ENCODE data around the gene SH2D3A.
"Not testable (repeated sequence)": the region's sequence is repeated elsewhere in the genome, so short reads cannot be mapped to it uniquely, and the experiment has no call there.

The SH2D3A gene

DNA sequence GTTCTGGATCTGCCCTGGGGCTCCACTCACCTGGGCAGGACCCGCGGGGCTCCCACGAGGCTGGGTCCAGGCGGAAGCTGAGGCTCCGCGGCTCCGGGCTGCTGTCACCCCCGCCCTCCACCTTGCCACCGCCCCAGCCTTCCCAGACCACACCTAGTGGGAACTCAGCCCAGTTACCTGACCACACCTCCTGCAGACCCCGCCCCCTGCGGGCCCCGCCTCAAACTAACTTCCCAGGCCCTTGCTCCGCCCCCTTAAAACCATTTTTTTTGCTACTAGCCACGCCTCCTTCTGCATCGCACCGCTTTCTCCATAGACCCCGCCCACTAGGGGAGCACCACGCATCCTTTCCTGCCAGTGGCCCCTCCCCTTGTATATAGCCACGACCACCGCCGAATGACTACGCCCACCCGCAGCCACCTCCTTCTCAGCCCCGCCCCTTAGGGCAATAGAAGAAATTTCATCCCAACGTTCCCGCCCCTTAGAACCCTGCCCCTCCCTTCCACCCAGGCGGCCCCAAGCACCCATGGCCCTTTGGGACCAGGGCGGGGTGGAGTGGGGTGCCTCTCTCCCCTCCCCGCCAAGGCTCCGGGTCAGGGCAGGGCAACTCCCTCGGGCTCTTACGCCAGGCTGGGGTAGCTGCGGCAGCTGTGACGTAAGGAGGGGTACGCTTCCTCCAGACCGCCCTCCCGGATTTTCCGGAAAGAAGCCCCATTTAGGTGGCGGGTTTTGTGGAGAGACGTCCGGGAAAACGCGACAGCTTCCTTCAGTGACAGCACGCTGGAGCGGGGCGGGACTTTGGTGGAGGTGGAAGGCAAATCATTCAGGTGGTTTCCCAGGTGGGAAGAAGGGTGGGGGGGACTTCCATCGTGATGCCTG, at the start of gene SH2D3A:
Gene SH2D3A, minus strand, starts transcription at position 79 of the 879 bp plus-strand sequence. CDS start 3,687 bp downstream, outside the sequence.
- DNase-seq (ENCODE audit: low read depth): peak; percentile 88

DNA sequence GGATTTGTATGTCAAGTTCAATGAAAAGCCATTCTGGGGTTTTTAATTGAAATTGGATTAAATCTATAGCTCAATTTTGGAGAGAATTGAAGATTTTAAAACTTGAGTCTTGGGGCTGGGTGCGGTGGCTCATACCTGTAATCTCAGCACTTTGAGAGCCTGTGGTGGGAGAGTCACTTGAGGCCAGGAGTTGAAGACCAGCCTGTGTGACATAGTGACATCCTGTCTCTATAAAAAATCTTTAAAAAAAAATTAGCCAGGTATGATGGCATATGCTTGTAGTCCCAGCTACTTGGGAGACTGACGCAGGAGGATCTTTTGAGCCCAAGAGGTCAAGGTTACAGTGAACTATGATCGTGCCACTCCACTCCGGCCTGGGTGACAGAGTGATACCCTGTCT, 46.4 kb upstream of the SH2D3A start:
- no peak for DNase-seq (ENCODE audit: low read depth)

- DNase-seq (ENCODE audit: low read depth): no peak
Observed at GRCh38 chr19:6812612-6813011, 45.4 kb upstream of the SH2D3A start.

DNA sequence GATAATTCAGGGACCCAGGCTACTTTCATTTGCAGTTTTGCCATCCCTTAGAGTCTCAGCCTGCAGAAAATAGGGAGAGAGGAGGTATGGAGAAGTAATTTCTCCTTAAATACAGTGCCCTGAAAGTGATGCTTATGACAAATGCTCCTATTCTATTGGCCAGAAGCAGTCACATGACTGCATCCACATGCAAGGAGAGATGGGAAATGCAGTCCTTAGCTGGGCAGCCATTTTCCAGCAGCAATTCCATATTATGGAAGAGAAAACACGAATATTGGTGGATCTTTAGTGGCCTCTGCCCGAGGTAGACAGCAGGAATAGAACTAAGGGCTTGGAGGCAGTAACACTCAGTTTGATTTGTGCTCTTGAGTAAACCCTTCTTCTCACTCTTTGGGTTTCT, 44.7 kb upstream of the SH2D3A start:
- DNase-seq (ENCODE audit: low read depth): no peak

DNA sequence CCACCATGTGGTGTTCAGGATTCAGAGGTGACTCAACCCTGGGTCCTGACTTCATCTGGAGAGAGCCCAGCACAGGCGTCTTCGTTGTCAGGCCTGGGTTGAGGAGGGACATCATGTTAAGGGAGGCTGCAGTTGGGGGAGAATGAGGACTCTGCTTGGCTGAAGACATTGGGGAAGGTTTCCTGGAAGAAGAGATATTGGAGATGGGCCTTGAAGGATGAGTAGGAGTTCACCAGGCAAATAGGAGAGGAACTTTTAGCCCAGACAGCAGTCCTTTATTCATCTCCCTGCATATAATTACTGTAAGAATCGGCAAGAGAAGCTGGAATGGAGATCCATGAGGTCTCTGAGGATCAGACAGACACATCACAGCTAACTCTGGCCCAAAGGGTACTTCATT, 44.1 kb upstream of the SH2D3A start:
- no peak for DNase-seq (ENCODE audit: low read depth)

DNA sequence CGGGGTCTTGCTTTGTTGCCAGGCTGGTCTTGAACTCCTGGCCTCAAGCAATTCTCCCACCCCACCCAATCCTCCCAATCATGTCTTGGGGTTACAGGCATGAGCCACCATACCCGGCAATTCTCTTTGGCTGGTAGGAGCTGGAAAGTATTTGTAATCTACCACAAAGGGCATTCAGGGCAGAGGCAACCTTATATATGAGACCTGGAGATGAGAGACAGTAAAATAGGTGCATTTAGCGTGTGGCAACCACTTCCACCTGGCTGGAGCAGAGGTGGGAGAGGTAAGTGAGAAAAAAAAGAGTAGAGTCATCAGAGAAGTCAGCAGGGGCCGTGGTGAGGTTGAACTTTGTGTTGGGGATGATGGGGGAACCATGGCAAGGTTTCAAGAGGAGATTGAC, 42.0 kb upstream of the SH2D3A start:
- DNase-seq (ENCODE audit: low read depth): no peak

DNA sequence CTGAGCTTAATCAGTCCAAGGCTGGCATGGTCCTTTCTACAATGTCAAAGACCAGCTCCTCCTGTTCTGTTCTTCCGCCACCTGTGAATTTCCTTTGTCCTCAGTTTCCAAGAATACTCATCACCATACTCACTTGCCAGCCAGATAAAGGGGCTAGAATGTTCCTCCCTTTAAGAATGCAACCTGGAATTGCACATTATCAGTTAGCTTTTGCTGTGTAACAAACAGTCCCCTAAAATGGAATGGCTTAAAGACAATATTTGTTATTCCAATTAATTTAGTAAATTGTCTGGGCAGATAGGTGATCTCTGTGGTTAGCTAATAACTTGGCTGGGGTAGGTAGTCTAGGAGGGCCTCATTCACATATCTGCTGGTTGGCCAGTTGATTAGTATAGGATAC, 41.3 kb upstream of the SH2D3A start:
- no peak for DNase-seq (ENCODE audit: low read depth)

DNA sequence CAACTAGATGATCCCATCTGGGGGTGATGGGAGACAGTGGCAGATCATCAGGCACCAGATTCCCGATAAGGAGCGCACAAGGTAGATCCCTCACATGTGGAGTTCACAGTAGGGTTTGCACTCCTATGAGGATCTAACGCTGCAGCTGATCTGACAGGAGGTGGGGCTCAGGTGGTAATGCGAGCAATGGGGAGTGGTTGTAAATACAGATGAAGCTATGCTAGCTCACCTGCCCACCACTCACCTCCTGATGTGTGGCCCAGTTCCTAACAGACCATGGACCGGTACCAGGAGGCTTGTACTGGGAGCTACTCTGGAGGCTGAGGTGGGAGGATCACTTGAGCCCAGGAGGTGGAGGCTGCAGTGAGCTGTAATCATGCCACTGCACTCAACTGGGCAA, 40.1 kb upstream of the SH2D3A start:
- DNase-seq (ENCODE audit: low read depth): no peak

DNA sequence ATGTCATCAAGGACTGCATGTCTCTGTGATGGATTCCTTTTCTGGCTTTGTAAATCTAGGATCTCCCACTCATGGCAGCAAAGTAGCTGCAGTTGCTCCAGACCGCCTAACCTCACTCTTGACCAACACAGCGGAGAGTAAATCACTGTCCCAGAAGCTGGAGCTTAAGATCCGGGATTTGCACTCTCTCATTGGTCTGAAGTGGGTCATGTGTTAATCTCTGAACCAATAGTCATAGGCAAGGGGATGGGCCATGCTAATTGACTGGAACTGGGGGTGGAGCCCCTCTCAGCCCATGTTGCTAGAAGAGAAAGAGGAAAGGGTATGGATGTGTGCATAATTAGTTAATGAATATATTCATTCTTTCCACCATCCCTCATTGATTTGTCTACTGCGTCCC, 39.3 kb upstream of the SH2D3A start:
- no peak for DNase-seq (ENCODE audit: low read depth)

DNA sequence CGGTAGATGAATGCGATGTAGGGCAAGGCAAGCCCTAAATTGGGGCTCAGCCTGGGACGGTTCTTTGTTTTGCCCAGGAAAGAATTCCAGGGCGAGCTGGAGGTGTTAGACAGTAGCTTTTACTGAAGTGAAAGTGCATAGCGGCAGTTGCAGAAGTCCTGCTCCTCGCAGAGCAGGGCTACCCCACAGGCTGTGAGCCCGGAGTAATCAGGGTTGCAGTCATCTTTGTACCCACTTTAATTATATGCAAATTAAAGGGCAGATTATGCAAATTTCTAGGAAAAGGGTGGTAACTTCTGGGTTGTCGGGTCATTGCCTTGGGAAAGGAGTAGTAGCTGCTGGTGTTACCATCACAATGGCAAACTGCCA, 35.8 kb upstream of the SH2D3A start:
- DNase-seq (ENCODE audit: low read depth): no peak

DNA sequence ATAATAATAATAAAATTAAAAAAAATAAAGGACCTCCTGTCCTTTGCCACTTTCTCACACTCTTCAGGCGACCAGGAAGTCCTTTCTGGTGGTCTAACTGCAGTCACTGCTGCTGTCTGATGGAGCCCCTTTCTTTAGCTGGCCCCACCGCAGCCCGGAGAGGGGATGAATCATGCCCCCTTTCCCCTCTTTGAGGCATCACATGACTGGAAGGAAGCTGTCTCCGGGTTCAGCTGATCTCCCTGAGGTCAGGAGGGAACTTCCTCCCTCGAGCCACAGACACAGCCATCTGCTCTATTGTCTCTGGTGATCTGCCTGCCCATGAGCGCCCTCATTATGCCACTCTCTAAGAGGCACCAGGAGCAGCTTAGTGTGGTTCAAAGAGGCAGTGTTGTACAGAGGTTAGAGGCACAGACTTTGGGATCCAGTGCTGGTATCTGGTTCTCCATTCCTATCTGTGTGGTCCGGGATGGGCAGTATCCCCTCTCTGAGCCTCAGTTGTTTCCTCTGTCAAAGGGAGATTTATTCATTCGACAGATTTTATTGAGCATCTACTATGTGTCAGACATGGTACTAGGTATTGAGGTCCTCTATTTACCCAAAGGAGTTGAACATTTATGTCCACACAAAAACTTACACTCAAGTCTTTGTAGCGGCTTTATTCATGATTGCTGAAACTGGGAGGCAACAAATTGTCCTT, 35.3 kb upstream of the SH2D3A start:
- peak; percentile 68 for DNase-seq (ENCODE audit: low read depth)

- peak; percentile 73 for DNase-seq (ENCODE audit: low read depth)
Observed at GRCh38 chr19:6801485-6802086, 34.4 kb upstream of the SH2D3A start.

DNA sequence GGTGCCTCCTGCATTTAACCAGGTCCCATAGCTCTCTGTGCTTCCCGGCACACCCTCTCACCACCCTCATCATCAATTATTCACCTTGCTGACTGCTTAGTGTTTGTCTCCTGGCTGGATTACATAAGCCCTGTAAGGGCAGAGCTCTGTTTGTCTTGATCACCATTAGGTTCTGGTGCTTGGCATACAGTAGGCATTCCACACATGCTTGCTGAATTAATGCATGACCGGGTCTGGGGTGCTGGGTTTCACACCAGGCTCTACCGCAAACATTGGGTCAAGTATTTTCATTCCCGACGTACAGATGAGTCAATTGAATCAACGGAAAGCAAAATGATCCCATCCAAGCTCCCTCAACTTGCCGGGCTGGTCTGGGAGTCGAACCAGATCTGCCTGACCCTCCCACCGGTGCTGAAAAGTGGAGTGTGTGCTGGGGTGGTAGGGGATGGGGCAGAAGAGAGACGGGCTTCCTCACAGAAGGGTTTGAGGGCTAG, 33.8 kb upstream of the SH2D3A start:
- no peak for DNase-seq (ENCODE audit: low read depth)

DNA sequence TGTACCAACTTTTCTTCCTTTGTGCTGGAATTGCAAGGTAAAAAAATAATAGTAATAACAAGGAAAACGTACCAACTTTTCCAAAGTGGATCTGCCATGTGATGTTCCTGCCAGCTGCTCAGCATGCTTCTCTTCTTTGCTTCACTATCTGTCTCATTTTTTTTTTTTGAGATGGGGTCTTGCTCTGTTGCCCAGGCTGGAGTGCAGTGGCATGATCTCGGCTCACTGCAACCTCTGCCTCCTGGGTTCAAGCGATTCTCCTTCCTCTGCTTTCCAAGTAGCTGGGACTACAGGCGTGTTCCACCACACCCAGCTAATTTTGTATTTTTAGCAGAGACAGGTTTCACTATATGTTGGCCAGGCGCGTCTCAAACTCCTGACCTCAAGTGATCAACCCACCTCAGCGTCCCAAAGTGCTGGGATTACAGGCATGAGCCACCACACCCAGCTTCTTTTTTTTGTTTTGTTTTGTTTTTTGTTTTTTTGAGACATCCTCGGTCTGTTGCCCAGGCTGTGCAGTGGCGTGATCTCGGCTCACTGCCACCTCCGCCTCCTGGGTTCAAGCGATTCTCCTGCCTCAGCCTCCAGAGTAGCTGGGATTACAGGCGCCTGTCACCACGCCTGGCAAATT, 33.0 kb upstream of the SH2D3A start:
- not testable (repeated sequence) for DNase-seq (ENCODE audit: low read depth)

- no peak for DNase-seq (ENCODE audit: low read depth)
Observed at GRCh38 chr19:6797646-6798045, 30.4 kb upstream of the SH2D3A start.

GRCh38 chr19:6796278-6796677, 29.0 kb upstream of the SH2D3A start:
- DNase-seq (ENCODE audit: low read depth): no peak

DNA sequence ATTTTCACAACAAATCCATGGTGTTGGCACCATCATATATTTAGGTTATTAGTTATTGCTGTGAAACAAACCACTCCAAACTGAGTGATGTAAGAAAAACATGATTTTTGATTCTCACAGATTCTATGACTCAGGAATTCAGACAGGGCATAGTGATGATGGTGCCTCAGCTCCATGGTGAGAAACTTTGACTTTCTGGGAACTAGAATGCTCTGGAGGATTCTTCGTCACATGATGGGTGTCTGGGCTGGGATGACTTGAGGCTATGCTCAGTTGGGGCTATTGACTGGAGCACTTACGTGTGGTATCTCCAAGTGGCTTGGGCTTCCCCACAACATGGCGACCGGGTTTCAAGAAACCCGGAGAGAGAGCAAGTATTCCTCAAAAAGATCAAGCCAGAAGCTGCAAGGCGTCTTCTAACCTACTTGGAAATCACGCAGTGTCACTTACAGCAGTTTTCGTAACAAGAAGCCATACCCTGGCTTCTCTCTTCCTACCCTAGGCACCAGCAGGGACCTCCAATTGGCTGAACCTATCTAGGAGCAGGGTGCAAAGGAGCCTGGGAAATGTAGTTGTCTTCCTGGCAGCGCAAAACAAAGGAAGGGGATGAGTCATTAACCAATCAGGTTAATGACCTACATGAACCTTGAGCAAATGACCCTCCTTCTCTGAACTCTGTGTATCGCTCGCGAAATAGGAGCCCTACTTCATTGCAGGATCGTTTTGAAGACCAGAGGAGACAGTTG, 27.6 kb upstream of the SH2D3A start:
- no peak for DNase-seq (ENCODE audit: low read depth)

DNA sequence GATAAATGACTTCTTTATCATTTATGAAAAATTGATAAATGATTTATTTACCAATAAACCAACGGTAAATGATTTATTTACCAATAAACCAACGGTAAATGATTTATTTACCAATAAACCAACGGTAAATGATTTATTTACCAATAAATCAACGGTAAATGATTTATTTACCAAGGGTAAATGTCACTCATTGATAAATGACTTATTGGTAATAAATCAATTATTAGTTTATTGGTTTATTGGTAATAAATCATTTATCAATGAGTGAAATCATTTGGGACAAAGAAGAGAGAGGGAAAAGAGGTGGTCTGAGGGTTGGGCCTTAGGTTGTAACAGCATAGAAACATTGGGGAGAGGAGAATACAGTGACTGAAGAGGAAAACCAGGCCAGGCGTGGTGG, 26.7 kb upstream of the SH2D3A start:
- DNase-seq (ENCODE audit: low read depth): no peak

DNA sequence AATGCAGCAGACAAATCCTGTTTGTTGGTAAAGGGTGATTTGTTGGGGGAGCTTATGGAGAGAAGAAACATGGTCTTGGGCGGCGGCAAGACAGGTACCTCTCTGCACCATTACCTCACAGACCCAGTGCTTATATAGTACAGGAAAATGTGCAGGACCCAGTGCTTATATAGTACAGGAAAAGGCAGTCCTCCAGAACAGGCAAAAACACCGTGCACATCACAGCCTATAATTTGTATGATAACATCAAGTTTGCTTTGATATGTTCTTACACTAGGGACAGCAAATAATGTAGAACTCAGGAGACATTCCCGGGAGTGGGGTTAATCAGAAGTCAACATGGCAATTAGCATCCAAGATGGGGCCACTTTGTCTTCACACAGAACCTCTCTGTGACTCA, 26.2 kb upstream of the SH2D3A start:
- DNase-seq (ENCODE audit: low read depth): no peak

DNA sequence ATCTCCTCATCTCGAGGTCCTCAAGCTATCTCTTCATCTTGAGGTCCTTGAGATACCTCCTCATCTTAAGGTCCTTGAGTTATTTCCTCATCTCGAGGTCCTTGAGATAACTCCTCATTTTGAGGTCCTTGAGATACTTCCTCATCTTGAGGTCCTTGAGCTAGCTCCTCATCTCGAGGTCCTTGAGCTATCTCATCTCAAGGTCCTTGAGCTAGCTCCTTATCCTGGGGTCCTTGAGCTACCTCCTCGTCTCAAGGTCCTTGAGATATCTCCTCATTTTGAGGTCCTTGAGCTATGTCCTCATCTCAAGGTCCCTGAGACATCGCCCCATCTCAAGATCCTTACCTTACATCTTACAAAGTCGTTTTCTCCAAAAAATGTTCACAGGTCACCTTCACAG, 24.0 kb upstream of the SH2D3A start:
- DNase-seq (ENCODE audit: low read depth): no peak

GRCh38 chr19:6790194-6791128, 23.2 kb upstream of the SH2D3A start:
- DNase-seq (ENCODE audit: low read depth): no peak
